WTC11 (cell line): Measurements from ENCODE around the gene ZNF212. TPM values are rescaled to one million over a fixed set of nuclear protein-coding genes. Genes with fewer than 3 reads are reported as not detected.

Experiments
- ATAC-seq: fragments of 200-7000 bp; cut with Tn5 transposase; 2 replicates; pipeline ENCODE4 v1.10.0; 2021; ENCODE audit warnings: mild to moderate bottlenecking, moderate library complexity
- CTCF ChIA-PET: fragments of 300-600 bp; sonication (Branson Sonifier 250); formaldehyde crosslinking; loops from one replicate; lab custom pipeline; 2021; ENCODE audit warnings: antibody characterized with exemption; lab: Charles Lee
- POLR2A ChIA-PET: fragments of 350-600 bp; sonication (Branson Sonifier 250); formaldehyde crosslinking; loops from one replicate; lab custom pipeline; 2021; ENCODE audit warnings: antibody characterized with exemption; lab: Charles Lee
- DNase-seq: peaks from one replicate; pipeline ENCODE4 v3.0.0; 2021; ENCODE audit warnings: low spot score
- H3K27ac Mint-ChIP-seq: 2 replicates; pipeline ENCODE4 v1.8.0; 2021; ENCODE audit warnings: mixed read lengths
- H3K27me3 Mint-ChIP-seq: 2 replicates; pipeline ENCODE4 v1.8.0; 2021; ENCODE audit warnings: low read depth, mild to moderate bottlenecking, moderate library complexity, mixed read lengths
- H3K36me3 Mint-ChIP-seq: 2 replicates; pipeline ENCODE4 v1.8.0; 2021; ENCODE audit warnings: mixed read lengths
- H3K4me1 Mint-ChIP-seq: 2 replicates; pipeline ENCODE4 v1.8.0; 2022; ENCODE audit warnings: mixed read lengths
- H3K4me3 Mint-ChIP-seq: 2 replicates; pipeline ENCODE4 v1.8.0; 2021; ENCODE audit warnings: mild to moderate bottlenecking, moderate library complexity, mixed read lengths
- H3K9me3 Mint-ChIP-seq: 2 replicates; pipeline ENCODE4 v1.8.0; 2021; ENCODE audit warnings: mixed read lengths
- ETV6 ChIP-seq: sonication (generic); formaldehyde crosslinking; IDR thresholded peaks from 2 replicates; pipeline ENCODE4 v1.8.1; 2022; ENCODE audit warnings: mild to moderate bottlenecking, missing genetic modification reagents
- FOXP1 ChIP-seq: sonication (generic); formaldehyde crosslinking; IDR thresholded peaks from 2 replicates; pipeline ENCODE4 v1.8.0; 2022; ENCODE audit warnings: missing genetic modification reagents, mild to moderate bottlenecking, moderate library complexity, borderline replicate concordance
- NFYB ChIP-seq: sonication (generic); formaldehyde crosslinking; conservative IDR thresholded peaks from 2 replicates; pipeline ENCODE4 v1.8.0; 2022; ENCODE audit warnings: low read depth, missing genetic modification reagents
- NR1H2 ChIP-seq: sonication (generic); formaldehyde crosslinking; IDR thresholded peaks from 2 replicates; pipeline ENCODE4 v1.9.0; 2021; ENCODE audit warnings: mild to moderate bottlenecking, moderate library complexity, missing genetic modification reagents
- OVOL2 ChIP-seq: fragments of 250-450 bp; sonication (Bioruptor Pico); IDR thresholded peaks from 2 replicates; pipeline ENCODE4 v1.9.0; 2021; ENCODE audit warnings: mild to moderate bottlenecking, borderline replicate concordance
- PRRX2 ChIP-seq: fragments of 250-450 bp; sonication (Bioruptor Pico); IDR thresholded peaks from 2 replicates; pipeline ENCODE4 v1.8.0; 2021; ENCODE audit warnings: mild to moderate bottlenecking
- SP1 ChIP-seq: sonication (generic); formaldehyde crosslinking; conservative IDR thresholded peaks from 2 replicates; pipeline ENCODE4 v1.8.1; 2022; ENCODE audit warnings: missing genetic modification reagents
- TCF7 ChIP-seq: sonication (generic); formaldehyde crosslinking; IDR thresholded peaks from 2 replicates; pipeline ENCODE4 v1.8.0; 2022; ENCODE audit warnings: mild to moderate bottlenecking, low read depth, missing genetic modification reagents, moderate library complexity
- ZNF671 ChIP-seq: fragments of 250-450 bp; sonication (Bioruptor Pico); IDR thresholded peaks from 2 replicates; pipeline ENCODE4 v1.8.0; 2021; ENCODE audit warnings: mild to moderate bottlenecking
- total RNA-seq: library from RNA; stranded (reverse); gene quantifications from 3 replicates; pipeline ENCODE4 v1.2.3, GENCODE V29; 2021
- TF ChIP-seq, protein P1 (sequence below): sonication (generic); formaldehyde crosslinking; IDR thresholded peaks from 2 replicates; pipeline ENCODE4 v1.8.0; 2022; ENCODE audit warnings: mild to moderate bottlenecking, missing genetic modification reagents
- TF ChIP-seq, protein P2 (sequence below): sonication (generic); formaldehyde crosslinking; IDR thresholded peaks from 2 replicates; pipeline ENCODE4 v1.8.1; 2023; ENCODE audit warnings: mild to moderate bottlenecking, missing genetic modification reagents, moderate library complexity
- TF ChIP-seq, protein P3 (sequence below): fragments of 250-450 bp; sonication (Bioruptor Pico); conservative IDR thresholded peaks from 2 replicates; pipeline ENCODE4 v1.9.0; 2021; ENCODE audit warnings: mild to moderate bottlenecking
- TF ChIP-seq, protein P4 (sequence below): sonication (generic); formaldehyde crosslinking; IDR thresholded peaks from 2 replicates; pipeline ENCODE4 v1.8.0; 2022; ENCODE audit warnings: mild to moderate bottlenecking, missing genetic modification reagents
- TF ChIP-seq, protein P5 (sequence below): sonication (generic); formaldehyde crosslinking; IDR thresholded peaks from 2 replicates; pipeline ENCODE4 v1.8.0; 2023; ENCODE audit warnings: mild to moderate bottlenecking, missing genetic modification reagents
- TF ChIP-seq, protein P6 (sequence below): sonication (generic); formaldehyde crosslinking; IDR thresholded peaks from 2 replicates; pipeline ENCODE4 v1.8.1; 2023; ENCODE audit warnings: mild to moderate bottlenecking, missing genetic modification reagents
- TF ChIP-seq, protein P7 (sequence below): sonication (generic); formaldehyde crosslinking; IDR thresholded peaks from 2 replicates; pipeline ENCODE4 v1.8.1; 2023; ENCODE audit warnings: mild to moderate bottlenecking, moderate library complexity, missing genetic modification reagents

ZNF212 gene
- total RNA-seq, 1 experiment from 2014 or later: 23.0 TPM

DNA sequence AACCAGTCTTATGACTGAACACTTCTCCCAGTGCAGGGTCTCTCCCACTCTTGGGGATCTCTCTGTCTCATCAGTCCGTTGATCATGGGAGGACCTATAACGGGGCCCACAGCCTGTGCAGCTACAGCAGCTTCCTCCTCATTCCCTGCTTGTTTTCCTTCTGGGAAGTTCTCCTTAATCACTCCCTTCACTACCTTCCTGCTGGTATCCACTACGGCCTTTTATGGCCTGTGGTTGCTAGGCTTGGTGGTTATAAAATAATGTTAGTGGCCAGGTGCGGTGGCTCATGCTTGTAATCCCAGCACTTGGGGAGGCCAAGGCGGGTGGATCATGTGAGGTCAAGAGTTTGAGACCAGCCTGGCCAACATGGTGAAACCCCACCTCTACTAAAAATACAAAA, 47.6 kb upstream of the ZNF212 start (continued):
- TF ChIP-seq NR1H2 (CRISPR knock-in tag): no peak
- TF ChIP-seq, protein P1, sequence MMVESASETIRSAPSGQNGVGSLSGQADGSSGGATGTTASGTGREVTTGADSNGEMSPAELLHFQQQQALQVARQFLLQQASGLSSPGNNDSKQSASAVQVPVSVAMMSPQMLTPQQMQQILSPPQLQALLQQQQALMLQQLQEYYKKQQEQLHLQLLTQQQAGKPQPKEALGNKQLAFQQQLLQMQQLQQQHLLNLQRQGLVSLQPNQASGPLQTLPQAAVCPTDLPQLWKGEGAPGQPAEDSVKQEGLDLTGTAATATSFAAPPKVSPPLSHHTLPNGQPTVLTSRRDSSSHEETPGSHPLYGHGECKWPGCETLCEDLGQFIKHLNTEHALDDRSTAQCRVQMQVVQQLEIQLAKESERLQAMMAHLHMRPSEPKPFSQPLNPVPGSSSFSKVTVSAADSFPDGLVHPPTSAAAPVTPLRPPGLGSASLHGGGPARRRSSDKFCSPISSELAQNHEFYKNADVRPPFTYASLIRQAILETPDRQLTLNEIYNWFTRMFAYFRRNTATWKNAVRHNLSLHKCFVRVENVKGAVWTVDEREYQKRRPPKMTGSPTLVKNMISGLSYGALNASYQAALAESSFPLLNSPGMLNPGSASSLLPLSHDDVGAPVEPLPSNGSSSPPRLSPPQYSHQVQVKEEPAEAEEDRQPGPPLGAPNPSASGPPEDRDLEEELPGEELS: no peak
- TF ChIP-seq, protein P2, sequence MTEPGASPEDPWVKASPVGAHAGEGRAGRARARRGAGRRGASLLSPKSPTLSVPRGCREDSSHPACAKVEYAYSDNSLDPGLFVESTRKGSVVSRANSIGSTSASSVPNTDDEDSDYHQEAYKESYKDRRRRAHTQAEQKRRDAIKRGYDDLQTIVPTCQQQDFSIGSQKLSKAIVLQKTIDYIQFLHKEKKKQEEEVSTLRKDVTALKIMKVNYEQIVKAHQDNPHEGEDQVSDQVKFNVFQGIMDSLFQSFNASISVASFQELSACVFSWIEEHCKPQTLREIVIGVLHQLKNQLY (CRISPR knock-in tag): no peak
- TF ChIP-seq TCF7 (CRISPR knock-in tag): no peak
- TF ChIP-seq, all 79 proteins: peak for 0

DNA sequence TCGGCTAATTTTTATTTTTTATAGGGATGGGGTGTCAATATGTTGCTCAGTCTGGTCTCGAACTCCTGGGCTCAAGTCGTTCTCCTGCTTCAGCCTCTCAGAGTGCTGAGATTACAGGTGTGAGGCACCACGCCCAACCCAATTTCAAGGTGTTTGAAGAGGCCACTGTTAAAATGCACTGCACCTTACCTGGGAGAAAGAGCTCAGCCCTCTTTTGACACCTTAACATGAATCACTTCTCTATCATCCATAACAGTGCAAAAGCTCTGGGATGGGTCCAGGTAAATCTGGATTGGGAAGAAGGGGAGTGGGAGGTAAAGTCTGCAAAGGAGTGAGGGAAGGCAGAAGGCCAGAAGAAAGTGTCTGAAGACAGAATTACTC, 44.7 kb upstream of the ZNF212 start:
- no peak for DNase-seq
- ChIA-PET POLR2A (interaction anchor here (0.8 to 2.6 kb wide), 6 partner anchors 9 to 90 kb away, joined by 3 to 14 read pairs (median 6); partner anchors contain the start of genes ZNF398, ZNF425 and ZNF783), CTCF (interaction anchor here (0.9 to 2.5 kb wide), 27 partner anchors 9 to 228 kb away, joined by 3 to 21 read pairs (median 4); partner anchors contain the start of genes ZNF398, ZNF425 and ZNF783)
- Mint-ChIP-seq H3K36me3 (peaks cover 24% of the 10 kb centered on the region), H3K27ac (no peak overlapping the region), H3K27me3 (no peaks in the 10 kb centered on the region), H3K4me1 (peaks cover 13% of the 10 kb centered on the region), H3K4me3 (peak overlapping the region; percentile 68), H3K9me3 (no peaks in the 10 kb centered on the region)
- TF ChIP-seq PRRX2 (CRISPR knock-in tag) (no peak), OVOL2 (no peak), ETV6 (CRISPR knock-in tag) (no peak), ZNF671 (CRISPR knock-in tag) (no peak), NFYB (CRISPR knock-in tag) (no peak)
- TF ChIP-seq, protein P3, sequence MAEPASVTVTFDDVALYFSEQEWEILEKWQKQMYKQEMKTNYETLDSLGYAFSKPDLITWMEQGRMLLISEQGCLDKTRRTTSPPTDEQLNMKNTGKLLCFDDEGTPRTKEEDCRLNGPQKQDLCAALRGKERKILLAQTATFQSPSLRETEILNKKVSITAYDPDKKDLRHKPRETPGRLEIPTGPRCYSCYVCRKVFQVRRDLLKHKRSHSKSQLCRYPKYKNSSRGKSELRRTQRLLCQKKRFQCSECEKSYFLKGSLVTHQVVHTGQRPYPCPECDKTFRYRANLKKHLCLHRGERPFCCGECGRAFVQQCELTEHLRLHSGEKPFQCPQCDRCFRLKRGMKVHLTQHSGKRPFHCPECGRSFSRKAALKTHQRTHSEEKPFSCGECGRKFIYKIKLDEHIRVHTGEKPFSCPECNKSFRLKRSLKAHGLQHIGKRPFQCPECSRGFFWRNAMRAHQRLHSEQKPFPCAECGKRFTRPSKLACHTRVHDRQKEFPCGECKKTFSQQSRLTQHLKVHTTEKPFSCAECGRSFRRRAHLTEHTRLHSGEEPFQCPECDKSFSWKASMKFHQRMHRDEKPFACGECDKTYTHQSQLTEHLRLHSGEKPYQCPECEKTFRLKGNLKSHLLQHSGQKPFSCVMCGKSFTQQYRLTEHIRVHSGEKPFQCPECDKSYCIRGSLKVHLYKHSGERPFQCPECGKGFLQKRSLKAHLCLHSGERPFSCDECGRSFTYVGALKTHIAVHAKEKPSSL (CRISPR knock-in tag): no peak
- ATAC-seq: no peak

DNA sequence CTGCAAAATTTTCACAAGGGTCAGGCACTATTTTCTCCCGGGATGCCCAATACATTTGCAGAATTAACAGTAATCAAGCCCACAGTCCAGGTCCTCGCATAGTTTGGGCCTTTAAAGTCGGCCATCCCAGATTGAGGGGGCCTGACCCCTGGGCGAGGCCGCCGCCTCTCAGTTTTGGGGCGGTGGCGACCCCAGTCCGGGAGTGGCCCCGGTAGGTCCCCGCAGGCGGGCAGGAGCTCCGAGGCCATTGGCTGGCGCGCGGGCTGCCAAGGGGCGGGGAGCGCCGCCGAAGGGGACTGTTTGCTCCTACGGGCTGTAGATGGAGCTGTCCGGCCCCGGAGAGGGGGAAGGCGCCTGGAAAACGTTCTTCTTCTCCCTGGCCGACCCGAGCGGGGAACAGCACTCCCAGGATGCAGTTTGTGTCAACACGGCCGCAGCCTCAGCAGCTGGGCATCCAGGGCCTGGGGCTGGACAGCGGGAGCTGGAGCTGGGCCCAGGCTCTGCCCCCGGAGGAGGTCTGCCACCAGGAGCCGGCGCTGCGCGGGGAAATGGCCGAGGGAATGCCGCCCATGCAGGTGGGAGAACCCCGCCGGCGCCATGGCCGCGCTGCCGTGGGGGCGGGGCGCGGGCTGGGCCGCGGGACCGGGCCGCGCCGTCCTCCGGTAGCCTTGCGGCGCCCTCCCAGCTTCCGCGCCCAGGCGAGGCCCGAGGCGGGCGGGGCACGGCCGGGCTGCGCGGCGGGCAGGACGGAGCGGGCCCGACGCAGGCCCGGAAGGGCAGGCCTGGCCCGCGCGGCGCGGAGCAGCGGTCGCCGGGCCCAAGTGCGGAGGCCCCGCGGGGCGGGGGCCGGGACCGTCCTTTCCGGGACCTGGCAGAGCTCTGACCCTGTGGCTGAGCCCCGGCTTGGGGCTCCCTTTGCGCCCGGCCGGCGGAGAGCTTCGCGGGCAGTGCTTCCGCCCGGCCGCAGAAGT, 44.0 kb upstream of the ZNF212 start, which contains the start of gene ZNF282:
Gene ZNF282, plus strand, starts transcription at position 367 of the 971 bp plus-strand sequence. Its CDS starts 44 bp downstream, at position 411.
- peak; percentile 96 for ATAC-seq
- POLR2A ChIA-PET: interaction anchor here (0.8 to 2.6 kb wide), 9 partner anchors 8 to 89 kb away, joined by 3 to 14 read pairs (median 4); partner anchors contain the start of genes ZNF398, ZNF425 and ZNF783
- TF ChIP-seq SP1: peak; percentile 73
- TF ChIP-seq, protein P4, sequence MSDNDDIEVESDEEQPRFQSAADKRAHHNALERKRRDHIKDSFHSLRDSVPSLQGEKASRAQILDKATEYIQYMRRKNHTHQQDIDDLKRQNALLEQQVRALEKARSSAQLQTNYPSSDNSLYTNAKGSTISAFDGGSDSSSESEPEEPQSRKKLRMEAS: peak; percentile 74
- TF ChIP-seq FOXP1: peak; percentile 73
- TF ChIP-seq, protein P5, sequence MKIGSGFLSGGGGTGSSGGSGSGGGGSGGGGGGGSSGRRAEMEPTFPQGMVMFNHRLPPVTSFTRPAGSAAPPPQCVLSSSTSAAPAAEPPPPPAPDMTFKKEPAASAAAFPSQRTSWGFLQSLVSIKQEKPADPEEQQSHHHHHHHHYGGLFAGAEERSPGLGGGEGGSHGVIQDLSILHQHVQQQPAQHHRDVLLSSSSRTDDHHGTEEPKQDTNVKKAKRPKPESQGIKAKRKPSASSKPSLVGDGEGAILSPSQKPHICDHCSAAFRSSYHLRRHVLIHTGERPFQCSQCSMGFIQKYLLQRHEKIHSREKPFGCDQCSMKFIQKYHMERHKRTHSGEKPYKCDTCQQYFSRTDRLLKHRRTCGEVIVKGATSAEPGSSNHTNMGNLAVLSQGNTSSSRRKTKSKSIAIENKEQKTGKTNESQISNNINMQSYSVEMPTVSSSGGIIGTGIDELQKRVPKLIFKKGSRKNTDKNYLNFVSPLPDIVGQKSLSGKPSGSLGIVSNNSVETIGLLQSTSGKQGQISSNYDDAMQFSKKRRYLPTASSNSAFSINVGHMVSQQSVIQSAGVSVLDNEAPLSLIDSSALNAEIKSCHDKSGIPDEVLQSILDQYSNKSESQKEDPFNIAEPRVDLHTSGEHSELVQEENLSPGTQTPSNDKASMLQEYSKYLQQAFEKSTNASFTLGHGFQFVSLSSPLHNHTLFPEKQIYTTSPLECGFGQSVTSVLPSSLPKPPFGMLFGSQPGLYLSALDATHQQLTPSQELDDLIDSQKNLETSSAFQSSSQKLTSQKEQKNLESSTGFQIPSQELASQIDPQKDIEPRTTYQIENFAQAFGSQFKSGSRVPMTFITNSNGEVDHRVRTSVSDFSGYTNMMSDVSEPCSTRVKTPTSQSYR (CRISPR knock-in tag): 0 out of 2 replicates have a peak, but pooled peaks have one; percentile 39
- TF ChIP-seq, protein P2 (CRISPR knock-in tag): peak; percentile 63; the same call in 1 of the 2 replicates
- TF ChIP-seq, protein P6, sequence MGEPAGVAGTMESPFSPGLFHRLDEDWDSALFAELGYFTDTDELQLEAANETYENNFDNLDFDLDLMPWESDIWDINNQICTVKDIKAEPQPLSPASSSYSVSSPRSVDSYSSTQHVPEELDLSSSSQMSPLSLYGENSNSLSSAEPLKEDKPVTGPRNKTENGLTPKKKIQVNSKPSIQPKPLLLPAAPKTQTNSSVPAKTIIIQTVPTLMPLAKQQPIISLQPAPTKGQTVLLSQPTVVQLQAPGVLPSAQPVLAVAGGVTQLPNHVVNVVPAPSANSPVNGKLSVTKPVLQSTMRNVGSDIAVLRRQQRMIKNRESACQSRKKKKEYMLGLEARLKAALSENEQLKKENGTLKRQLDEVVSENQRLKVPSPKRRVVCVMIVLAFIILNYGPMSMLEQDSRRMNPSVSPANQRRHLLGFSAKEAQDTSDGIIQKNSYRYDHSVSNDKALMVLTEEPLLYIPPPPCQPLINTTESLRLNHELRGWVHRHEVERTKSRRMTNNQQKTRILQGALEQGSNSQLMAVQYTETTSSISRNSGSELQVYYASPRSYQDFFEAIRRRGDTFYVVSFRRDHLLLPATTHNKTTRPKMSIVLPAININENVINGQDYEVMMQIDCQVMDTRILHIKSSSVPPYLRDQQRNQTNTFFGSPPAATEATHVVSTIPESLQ: no peak
- TF ChIP-seq, protein P7, sequence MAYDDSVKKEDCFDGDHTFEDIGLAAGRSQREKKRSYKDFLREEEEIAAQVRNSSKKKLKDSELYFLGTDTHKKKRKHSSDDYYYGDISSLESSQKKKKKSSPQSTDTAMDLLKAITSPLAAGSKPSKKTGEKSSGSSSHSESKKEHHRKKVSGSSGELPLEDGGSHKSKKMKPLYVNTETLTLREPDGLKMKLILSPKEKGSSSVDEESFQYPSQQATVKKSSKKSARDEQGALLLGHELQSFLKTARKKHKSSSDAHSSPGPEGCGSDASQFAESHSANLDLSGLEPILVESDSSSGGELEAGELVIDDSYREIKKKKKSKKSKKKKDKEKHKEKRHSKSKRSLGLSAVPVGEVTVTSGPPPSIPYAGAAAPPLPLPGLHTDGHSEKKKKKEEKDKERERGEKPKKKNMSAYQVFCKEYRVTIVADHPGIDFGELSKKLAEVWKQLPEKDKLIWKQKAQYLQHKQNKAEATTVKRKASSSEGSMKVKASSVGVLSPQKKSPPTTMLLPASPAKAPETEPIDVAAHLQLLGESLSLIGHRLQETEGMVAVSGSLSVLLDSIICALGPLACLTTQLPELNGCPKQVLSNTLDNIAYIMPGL (CRISPR knock-in tag): peak; percentile 95

More for the DNA sequence above, 44.0 kb upstream of the ZNF212 start, which contains the start of gene ZNF282:
- Mint-ChIP-seq H3K9me3 (peaks cover 5% of the 10 kb centered on the region), H3K4me3 (peak within 1 kb of the TSS; percentile 88), H3K27me3 (no peaks in the 10 kb centered on the region), H3K36me3 (peaks cover 30% of the 10 kb centered on the region), H3K27ac (peak within 1 kb of the TSS; percentile 87), H3K4me1 (peaks cover 13% of the 10 kb centered on the region)
- CTCF ChIA-PET: interaction anchor here (0.5 to 2.5 kb wide), 33 partner anchors 8 to 229 kb away, joined by 3 to 21 read pairs (median 4); partner anchors contain the start of genes ZNF398, ZNF425 and ZNF783
- peak; percentile 95 for DNase-seq
